Neural cell (in vitro differentiated cells): ENCODE results near the gene SERTAD1. TPM values are rescaled to one million over a fixed set of nuclear protein-coding genes. Genes with fewer than 3 reads are reported as not detected.

ENCODE experiments used
- H2AFZ ChIP-seq: fragments of 200-600, 300-800 bp; sonication (generic), shearing (Covaris generic); 2 replicates; pipeline ENCODE4 v1.6.0; 2014; ENCODE audit warnings: low read depth, mild to moderate bottlenecking, antibody characterized with exemption, low read length, moderate library complexity
- H3F3A ChIP-seq: fragments of 200-600 bp; shearing (Covaris generic); 2 replicates; pipeline ENCODE4 v1.6.1; 2016; ENCODE audit warnings: mild to moderate bottlenecking, moderate library complexity, mixed read lengths, antibody characterized with exemption, low read length; ENCODE audit not compliant: insufficient read depth, poor library complexity, severe bottlenecking
- H3K27ac ChIP-seq: fragments of 200-600, 300-800 bp; sonication (generic), shearing (Covaris generic); 2 replicates; pipeline ENCODE4 v1.5.1; 2014; ENCODE audit warnings: mild to moderate bottlenecking, low read length, moderate library complexity
- H3K27me3 ChIP-seq: fragments of 300-800, 200-600 bp; sonication (generic), shearing (Covaris generic); 2 replicates; pipeline ENCODE4 v1.6.0; 2014; ENCODE audit warnings: mild to moderate bottlenecking, low read depth, low read length, moderate library complexity; ENCODE audit not compliant: insufficient read depth
- H3K36me3 ChIP-seq: fragments of 300-800, 200-600 bp; sonication (generic), shearing (Covaris generic); 2 replicates; pipeline ENCODE4 v1.5.1; 2014; ENCODE audit warnings: mild to moderate bottlenecking, antibody characterized with exemption, low read length, moderate library complexity; ENCODE audit not compliant: insufficient read depth
- H3K4me2 ChIP-seq: fragments of 300-800, 200-600 bp; sonication (generic), shearing (Covaris generic); 2 replicates; pipeline ENCODE4 v1.6.0; 2014; ENCODE audit warnings: mild to moderate bottlenecking, low read length
- H3K4me3 ChIP-seq: fragments of 300-800, 200-600 bp; sonication (generic), shearing (Covaris generic); 2 replicates; pipeline ENCODE4 v1.5.1; 2014; ENCODE audit warnings: mild to moderate bottlenecking, low read length, moderate library complexity
- H3K79me2 ChIP-seq: fragments of 200-600 bp; shearing (Covaris generic); replicated peaks from 2 replicates; pipeline ENCODE4 v1.6.0; 2014; ENCODE audit warnings: mild to moderate bottlenecking, low read length, moderate library complexity; ENCODE audit not compliant: insufficient read depth
- H3K9ac ChIP-seq: fragments of 300-800, 200-600 bp; sonication (generic), shearing (Covaris generic); 2 replicates; pipeline ENCODE4 v1.6.1; 2016; ENCODE audit warnings: mild to moderate bottlenecking, low read length, mixed read lengths
- H3K9me2 ChIP-seq: fragments of 200-600 bp; shearing (Covaris generic); 2 replicates; pipeline ENCODE4 v1.6.1; 2016; ENCODE audit warnings: mild to moderate bottlenecking, low read length, mixed read lengths; ENCODE audit not compliant: insufficient read depth
- H3K9me3 ChIP-seq: fragments of 200-600, 300-800 bp; sonication (generic), shearing (Covaris generic); 2 replicates; pipeline ENCODE4 v1.6.1; 2016; ENCODE audit warnings: mild to moderate bottlenecking, mixed run types, low read length, moderate library complexity, mixed read lengths
- H4K20me1 ChIP-seq: fragments of 200-600 bp; shearing (Covaris generic); 2 replicates; pipeline ENCODE4 v1.6.1; 2016; ENCODE audit warnings: mild to moderate bottlenecking, mixed run types; ENCODE audit not compliant: insufficient read depth
- EP300 ChIP-seq: fragments of 450-650 bp; conservative IDR thresholded peaks from 2 replicates; pipeline ENCODE4 v1.6.1; 2014; ENCODE audit warnings: antibody characterized with exemption, mild to moderate bottlenecking, moderate library complexity; ENCODE audit not compliant: poor library complexity, severe bottlenecking
- EZH2 ChIP-seq: fragments of 200-600, 300-800 bp; shearing (Covaris generic), sonication (generic); IDR thresholded peaks from 2 replicates; pipeline ENCODE4 v1.6.1; 2014; ENCODE audit warnings: antibody characterized with exemption, low read length, borderline replicate concordance, mild to moderate bottlenecking; ENCODE audit not compliant: insufficient read depth, poor library complexity, severe bottlenecking
- MXI1 ChIP-seq: fragments of 450-650 bp; conservative IDR thresholded peaks from 2 replicates; pipeline ENCODE4 v1.6.1; 2014; ENCODE audit warnings: antibody characterized with exemption, mild to moderate bottlenecking; ENCODE audit not compliant: poor library complexity, severe bottlenecking
- POLR2AphosphoS5 ChIP-seq: IDR thresholded peaks from 2 replicates; pipeline ENCODE4 v1.6.1; 2012
- RAD21 ChIP-seq: fragments of 450-650 bp; conservative IDR thresholded peaks from 2 replicates; pipeline ENCODE4 v1.6.1; 2014; ENCODE audit warnings: antibody characterized with exemption, mild to moderate bottlenecking, moderate library complexity
- SMC3 ChIP-seq: fragments of 450-650 bp; conservative IDR thresholded peaks from 2 replicates; pipeline ENCODE4 v1.6.1; 2014; ENCODE audit warnings: antibody characterized with exemption, mild to moderate bottlenecking, moderate library complexity; ENCODE audit not compliant: poor library complexity
- TAF1 ChIP-seq: IDR thresholded peaks from 2 replicates; pipeline ENCODE4 v1.6.1; 2012; ENCODE audit warnings: low read depth
- polyA plus RNA-seq: library from polyadenylated mRNA; depleted of rRNA; stranded (reverse); fragments of >200 nt; gene quantifications from 2 replicates; pipeline ENCODE4 v1.2.3, GENCODE V29; 2014
- TF ChIP-seq, protein P1 (sequence below): IDR thresholded peaks from 2 replicates; pipeline ENCODE4 v1.6.1; 2012; ENCODE audit warnings: borderline replicate concordance
- TF ChIP-seq, protein P2 (sequence below): fragments of 450-650 bp; IDR thresholded peaks from 2 replicates; pipeline ENCODE4 v1.5.1; 2014; ENCODE audit warnings: antibody characterized with exemption, mild to moderate bottlenecking, moderate library complexity; ENCODE audit not compliant: poor library complexity, severe bottlenecking

SERTAD1 gene
- polyA plus RNA-seq, 1 donor from 2014 or later = 3.3 TPM

DNA sequence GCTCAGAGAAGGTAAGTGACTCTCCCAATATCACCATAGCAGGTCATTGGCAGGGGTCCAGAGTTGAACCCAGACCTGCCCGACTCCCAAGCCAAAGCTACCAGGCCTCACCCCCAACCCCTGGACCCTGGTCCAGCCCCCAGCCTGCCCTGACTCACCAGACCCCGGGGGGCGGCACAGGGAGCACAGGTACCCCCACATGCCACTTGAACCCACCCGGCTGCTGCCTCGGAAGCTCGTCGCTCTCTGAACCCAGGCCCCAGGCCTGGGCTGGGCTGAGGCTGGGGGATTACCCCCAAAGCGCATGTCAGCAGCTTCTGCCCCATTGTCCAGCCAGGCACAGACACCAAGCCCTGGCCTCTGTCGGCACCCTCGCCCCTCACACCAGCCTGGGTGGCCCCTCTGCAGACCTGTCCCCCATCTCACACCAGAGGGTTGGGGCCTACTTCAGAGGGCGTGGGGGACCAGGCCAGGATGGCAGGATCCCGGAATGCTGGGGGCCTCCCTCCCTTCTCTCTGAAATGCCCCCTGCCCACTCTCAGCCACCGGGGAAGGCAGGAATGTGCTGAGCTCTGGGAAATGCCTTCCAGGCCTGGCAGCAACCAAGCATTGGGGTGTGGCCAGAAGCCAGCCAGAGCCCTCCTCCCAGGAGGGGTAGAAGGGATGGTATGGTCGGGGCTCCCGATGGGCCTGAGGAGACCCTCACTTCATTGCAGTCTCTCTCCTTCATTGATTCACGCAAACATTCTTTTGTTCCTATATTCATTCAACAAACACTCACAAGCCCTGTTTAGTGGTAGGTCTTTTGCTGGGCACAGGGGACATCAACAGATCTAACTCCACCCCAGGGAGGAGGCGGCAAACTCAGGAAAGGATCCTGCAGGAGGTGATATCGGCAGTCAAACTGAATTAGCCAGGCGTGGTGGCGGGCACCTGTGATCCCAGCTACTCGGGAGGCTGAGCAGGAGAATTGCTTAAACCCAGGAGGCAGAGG is 11.0 kb downstream of the SERTAD1 start:
- no peaks in the 10 kb centered on the region for H3K27me3 ChIP-seq
- H3K27ac ChIP-seq = no peak overlapping the region
- no peaks in the 10 kb centered on the region for H4K20me1 ChIP-seq
- no peaks in the 10 kb centered on the region for H3K9me3 ChIP-seq
- TF ChIP-seq EP300 = no peak
- TF ChIP-seq, protein P1, sequence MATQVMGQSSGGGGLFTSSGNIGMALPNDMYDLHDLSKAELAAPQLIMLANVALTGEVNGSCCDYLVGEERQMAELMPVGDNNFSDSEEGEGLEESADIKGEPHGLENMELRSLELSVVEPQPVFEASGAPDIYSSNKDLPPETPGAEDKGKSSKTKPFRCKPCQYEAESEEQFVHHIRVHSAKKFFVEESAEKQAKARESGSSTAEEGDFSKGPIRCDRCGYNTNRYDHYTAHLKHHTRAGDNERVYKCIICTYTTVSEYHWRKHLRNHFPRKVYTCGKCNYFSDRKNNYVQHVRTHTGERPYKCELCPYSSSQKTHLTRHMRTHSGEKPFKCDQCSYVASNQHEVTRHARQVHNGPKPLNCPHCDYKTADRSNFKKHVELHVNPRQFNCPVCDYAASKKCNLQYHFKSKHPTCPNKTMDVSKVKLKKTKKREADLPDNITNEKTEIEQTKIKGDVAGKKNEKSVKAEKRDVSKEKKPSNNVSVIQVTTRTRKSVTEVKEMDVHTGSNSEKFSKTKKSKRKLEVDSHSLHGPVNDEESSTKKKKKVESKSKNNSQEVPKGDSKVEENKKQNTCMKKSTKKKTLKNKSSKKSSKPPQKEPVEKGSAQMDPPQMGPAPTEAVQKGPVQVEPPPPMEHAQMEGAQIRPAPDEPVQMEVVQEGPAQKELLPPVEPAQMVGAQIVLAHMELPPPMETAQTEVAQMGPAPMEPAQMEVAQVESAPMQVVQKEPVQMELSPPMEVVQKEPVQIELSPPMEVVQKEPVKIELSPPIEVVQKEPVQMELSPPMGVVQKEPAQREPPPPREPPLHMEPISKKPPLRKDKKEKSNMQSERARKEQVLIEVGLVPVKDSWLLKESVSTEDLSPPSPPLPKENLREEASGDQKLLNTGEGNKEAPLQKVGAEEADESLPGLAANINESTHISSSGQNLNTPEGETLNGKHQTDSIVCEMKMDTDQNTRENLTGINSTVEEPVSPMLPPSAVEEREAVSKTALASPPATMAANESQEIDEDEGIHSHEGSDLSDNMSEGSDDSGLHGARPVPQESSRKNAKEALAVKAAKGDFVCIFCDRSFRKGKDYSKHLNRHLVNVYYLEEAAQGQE = no peak
- TF ChIP-seq MXI1 = no peak
- no peak for TF ChIP-seq RAD21
- TF ChIP-seq EZH2 = no peak
- TF ChIP-seq SMC3 = no peak
- no peak for TF ChIP-seq POLR2AphosphoS5
- no peak for TF ChIP-seq TAF1
- TF ChIP-seq, protein P2, sequence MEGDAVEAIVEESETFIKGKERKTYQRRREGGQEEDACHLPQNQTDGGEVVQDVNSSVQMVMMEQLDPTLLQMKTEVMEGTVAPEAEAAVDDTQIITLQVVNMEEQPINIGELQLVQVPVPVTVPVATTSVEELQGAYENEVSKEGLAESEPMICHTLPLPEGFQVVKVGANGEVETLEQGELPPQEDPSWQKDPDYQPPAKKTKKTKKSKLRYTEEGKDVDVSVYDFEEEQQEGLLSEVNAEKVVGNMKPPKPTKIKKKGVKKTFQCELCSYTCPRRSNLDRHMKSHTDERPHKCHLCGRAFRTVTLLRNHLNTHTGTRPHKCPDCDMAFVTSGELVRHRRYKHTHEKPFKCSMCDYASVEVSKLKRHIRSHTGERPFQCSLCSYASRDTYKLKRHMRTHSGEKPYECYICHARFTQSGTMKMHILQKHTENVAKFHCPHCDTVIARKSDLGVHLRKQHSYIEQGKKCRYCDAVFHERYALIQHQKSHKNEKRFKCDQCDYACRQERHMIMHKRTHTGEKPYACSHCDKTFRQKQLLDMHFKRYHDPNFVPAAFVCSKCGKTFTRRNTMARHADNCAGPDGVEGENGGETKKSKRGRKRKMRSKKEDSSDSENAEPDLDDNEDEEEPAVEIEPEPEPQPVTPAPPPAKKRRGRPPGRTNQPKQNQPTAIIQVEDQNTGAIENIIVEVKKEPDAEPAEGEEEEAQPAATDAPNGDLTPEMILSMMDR = no peak
- no peak overlapping the region for H2AFZ ChIP-seq
- H3K9me2 ChIP-seq = no peaks in the 10 kb centered on the region
- H3K4me3 ChIP-seq = no peak overlapping the region
- H3F3A ChIP-seq = no peaks in the 10 kb centered on the region
- no peak overlapping the region for H3K9ac ChIP-seq
- H3K36me3 ChIP-seq = no peaks in the 10 kb centered on the region
- H3K4me2 ChIP-seq = no peak overlapping the region
- no peaks in the 10 kb centered on the region for H3K79me2 ChIP-seq

DNA sequence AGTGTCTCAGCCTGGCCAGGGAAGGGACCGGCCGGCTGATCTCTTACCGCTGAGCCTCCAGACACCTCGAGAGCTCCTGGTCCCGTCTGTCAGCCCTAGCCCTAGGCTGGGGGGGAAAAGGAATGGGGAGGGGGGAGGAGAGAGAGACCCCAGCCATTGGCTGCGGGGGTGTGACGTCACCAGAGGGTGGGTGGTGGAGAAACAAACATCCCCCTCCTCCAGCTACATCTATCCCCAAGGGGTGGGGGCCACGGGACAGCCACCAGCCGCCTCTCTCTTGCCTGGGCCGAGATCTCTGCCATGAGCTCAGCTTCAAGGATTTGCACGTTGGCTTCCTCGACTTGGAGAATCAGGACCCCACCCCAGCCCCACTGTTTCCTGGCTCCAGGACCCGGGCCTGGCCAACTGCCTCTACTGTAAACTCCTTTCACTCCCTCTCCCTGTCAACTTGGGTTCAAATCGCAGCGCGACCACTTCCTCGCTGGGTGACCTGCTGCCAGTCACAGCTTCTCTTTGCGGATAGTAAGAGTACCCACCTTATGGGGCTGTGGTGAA is 12.4 kb downstream of the SERTAD1 start, which contains the start of gene PRX:
Gene PRX (minus strand): TSS at position 88 of the 555 bp plus-strand sequence. CDS start 5,446 bp downstream, outside the sequence.
- no peak within 1 kb of the TSS for H2AFZ ChIP-seq

More for the DNA sequence above, 12.4 kb downstream of the SERTAD1 start, which contains the start of gene PRX:
- no peaks in the 10 kb centered on the region for H4K20me1 ChIP-seq
- no peaks in the 10 kb centered on the region for H3K9me3 ChIP-seq
- H3F3A ChIP-seq = no peaks in the 10 kb centered on the region
- TF ChIP-seq EP300 (no peak), SMC3 (no peak), RAD21 (no peak), EZH2 (no peak)
- TF ChIP-seq, protein P1 = no peak
- H3K4me2 ChIP-seq = no peak within 1 kb of the TSS
- no peaks in the 10 kb centered on the region for H3K79me2 ChIP-seq
- no peak within 1 kb of the TSS for H3K4me3 ChIP-seq
- no peaks in the 10 kb centered on the region for H3K27me3 ChIP-seq
- no peak within 1 kb of the TSS for H3K9ac ChIP-seq
- no peaks in the 10 kb centered on the region for H3K9me2 ChIP-seq
- no peaks in the 10 kb centered on the region for H3K36me3 ChIP-seq
- H3K27ac ChIP-seq = no peak within 1 kb of the TSS
